Vagina (tissue), 2 donors: Measurements from ENCODE around the gene FCHSD2.

Source experiments
- POLR2A ChIP-seq, 2 donors: fragments of 450-650 bp; IDR thresholded peaks; one replicate each; pipeline ENCODE4 v1.6.1; 2017; ENCODE audit warnings: antibody characterized with exemption in 2 of 2, mild to moderate bottlenecking in 2 of 2, moderate library complexity in 2 of 2
- POLR2AphosphoS5 ChIP-seq, 2 donors: sonication (generic); formaldehyde crosslinking; IDR thresholded peaks; one replicate each; pipeline ENCODE4 v1.9.0; 2017; ENCODE audit warnings: antibody characterized with exemption in 2 of 2, mild to moderate bottlenecking in 2 of 2, low read depth in 1 of 2; ENCODE audit not compliant: insufficient read depth in 1 of 2
- TF ChIP-seq, protein P1 (sequence below), 3 experiments: fragments of 450-650 bp in 2 of 3; fragments of 200-600 bp in 1 of 3; sonication (generic) in 1 of 3; IDR thresholded peaks; one replicate each; pipeline ENCODE4 v1.5.1; 2017 to 2019; ENCODE audit warnings: antibody characterized with exemption in 3 of 3, mild to moderate bottlenecking in 2 of 3, moderate library complexity in 2 of 3

DNA sequence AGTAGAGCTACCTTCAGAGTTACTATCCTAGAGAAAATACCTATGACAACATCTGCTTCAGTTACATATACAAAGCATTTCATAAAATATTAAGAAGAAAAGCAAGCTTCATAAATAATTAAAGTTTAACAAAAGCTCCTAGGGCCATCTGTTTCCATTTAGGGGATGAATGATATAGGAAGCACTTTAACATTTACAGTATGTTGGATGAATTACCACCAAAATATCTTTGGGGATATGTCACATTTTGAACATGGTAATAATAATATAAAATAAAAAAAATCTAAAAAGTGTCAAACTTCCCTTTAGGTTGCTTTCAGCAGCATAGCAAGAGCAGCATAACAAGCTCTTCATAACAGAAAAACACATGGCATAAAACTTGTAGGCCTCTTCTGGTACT is 223.3 kb downstream of the FCHSD2 start:
- TF ChIP-seq, protein P1, sequence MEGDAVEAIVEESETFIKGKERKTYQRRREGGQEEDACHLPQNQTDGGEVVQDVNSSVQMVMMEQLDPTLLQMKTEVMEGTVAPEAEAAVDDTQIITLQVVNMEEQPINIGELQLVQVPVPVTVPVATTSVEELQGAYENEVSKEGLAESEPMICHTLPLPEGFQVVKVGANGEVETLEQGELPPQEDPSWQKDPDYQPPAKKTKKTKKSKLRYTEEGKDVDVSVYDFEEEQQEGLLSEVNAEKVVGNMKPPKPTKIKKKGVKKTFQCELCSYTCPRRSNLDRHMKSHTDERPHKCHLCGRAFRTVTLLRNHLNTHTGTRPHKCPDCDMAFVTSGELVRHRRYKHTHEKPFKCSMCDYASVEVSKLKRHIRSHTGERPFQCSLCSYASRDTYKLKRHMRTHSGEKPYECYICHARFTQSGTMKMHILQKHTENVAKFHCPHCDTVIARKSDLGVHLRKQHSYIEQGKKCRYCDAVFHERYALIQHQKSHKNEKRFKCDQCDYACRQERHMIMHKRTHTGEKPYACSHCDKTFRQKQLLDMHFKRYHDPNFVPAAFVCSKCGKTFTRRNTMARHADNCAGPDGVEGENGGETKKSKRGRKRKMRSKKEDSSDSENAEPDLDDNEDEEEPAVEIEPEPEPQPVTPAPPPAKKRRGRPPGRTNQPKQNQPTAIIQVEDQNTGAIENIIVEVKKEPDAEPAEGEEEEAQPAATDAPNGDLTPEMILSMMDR (IDR thresholded peaks at IDR 0.05) = no peak
- TF ChIP-seq POLR2A (IDR thresholded peaks at IDR 0.05) = no peak
- no peak for TF ChIP-seq POLR2AphosphoS5 (IDR thresholded peaks at IDR 0.05; ENCODE audit: insufficient read depth in 1 of 2, low read depth in 1 of 2)
